Measurements from ENCODE around the gene CCDC14. TPM values are rescaled to one million over a fixed set of nuclear protein-coding genes. Genes with fewer than 3 reads are reported as not detected.
"Not testable (repeated sequence)": the region's sequence is repeated elsewhere in the genome, so short reads cannot be mapped to it uniquely, and the experiment has no call there.

CCDC14 gene
- polyA plus RNA-seq, 4 donors: 119 to 153 (median 139) TPM

DNA sequence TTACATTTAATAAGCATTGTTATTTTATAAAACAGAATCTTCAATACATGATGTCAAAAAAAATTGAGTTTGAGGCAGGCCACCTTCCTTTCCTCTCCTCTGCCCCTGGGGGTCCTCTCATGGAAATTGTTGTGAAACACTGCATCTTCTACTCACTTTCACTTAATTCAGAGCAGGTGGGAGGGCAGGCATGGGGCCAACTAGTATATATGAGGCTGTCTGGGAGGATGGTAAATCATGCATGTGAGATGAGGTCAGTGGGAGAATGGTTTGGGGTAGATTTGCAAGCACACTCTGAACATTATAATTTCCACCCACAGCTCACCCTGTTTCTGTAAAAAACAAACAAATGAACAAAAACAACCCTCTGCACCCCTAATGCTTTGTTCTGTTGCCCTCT is 10.4 kb upstream of the CCDC14 start:
- no peak for DNase-seq (ENCODE audit: low read depth in 4 of 4, low spot score in 3 of 4)

DNA sequence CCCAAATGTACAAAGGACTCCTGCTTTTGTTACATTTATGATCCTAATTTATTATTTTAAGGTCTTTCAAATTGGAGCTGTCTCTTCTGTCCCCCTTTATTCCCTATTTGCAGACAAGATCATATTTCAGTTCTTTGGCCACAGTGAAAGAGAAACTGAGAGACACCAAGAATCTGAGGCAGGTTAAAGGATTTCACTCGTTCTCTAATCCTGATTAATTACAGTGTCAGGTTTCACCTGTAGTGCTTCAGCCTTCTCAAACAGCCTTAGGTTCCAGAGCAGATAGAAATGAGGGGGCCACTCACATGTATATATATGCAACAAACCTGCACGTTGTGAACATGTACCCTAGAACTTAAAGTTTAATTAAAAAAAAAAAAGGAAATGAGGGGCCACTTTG is 6.2 kb upstream of the CCDC14 start:
- DNase-seq (ENCODE audit: low read depth in 4 of 4, low spot score in 3 of 4): not testable (repeated sequence)

GRCh38 chr3:123966799-123967198 is 5.8 kb upstream of the CCDC14 start:
- not testable (repeated sequence) for DNase-seq (ENCODE audit: low read depth in 4 of 4, low spot score in 3 of 4)

GRCh38 chr3:123964793-123965192 is 3.8 kb upstream of the CCDC14 start:
- not testable (repeated sequence) for DNase-seq (ENCODE audit: low read depth in 4 of 4, low spot score in 3 of 4)

DNA sequence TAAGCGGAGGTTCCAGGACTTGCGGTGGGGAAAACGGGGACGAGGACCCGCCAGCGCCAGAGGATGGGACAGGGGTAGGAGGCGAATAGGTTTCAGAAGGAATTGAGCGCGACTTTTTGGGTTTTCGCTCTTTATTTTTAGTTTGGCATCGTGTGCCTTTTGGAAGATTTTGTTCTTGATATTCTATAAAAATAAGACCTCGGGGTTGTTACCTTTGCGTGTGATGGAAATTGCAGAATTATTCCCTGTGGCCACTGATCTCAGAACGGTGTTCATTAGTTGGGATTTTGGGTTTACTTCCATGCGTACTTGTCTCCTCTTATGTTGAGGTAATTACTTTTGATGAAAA is 453 bp upstream of the CCDC14 start:
- no peak for DNase-seq (ENCODE audit: low read depth in 4 of 4, low spot score in 3 of 4)

- DNase-seq (ENCODE audit: low read depth in 4 of 4, low spot score in 3 of 4): no peak
These were observed 7.3 kb downstream of the CCDC14 start for GRCh38 chr3:123953735-123954134.

DNA sequence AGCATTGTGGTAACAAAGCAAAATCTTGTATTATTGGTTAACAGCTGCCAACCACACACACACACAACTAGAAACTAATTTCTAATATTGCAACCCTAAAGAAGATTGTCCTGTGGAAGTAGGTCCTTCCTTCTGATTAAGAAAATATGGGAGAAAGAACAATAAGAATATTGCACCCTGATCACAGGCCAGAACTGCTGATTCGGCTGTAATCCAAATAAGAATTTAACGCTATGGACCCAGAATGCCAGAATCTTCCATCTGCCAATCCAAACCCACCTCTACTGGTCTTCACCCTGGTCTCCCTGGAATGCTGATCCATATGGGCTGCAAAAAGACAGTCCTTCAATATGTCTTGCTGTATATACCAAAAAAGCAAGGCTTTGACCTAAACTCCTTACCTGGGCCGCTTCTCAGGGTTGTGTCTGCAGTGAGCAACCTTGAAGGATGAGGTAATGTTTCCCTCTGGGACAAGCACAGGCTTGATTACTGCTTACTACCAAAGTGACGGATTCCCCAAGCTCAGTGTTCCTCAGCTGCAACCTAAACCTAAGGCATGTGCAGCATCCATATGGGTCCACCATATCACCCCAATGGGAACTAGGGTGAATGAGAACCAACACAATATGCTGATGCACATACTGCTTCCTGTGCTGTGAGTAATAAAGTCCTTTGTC is 8.0 kb downstream of the CCDC14 start:
- DNase-seq (ENCODE audit: low read depth in 4 of 4, low spot score in 3 of 4): no peak

DNA sequence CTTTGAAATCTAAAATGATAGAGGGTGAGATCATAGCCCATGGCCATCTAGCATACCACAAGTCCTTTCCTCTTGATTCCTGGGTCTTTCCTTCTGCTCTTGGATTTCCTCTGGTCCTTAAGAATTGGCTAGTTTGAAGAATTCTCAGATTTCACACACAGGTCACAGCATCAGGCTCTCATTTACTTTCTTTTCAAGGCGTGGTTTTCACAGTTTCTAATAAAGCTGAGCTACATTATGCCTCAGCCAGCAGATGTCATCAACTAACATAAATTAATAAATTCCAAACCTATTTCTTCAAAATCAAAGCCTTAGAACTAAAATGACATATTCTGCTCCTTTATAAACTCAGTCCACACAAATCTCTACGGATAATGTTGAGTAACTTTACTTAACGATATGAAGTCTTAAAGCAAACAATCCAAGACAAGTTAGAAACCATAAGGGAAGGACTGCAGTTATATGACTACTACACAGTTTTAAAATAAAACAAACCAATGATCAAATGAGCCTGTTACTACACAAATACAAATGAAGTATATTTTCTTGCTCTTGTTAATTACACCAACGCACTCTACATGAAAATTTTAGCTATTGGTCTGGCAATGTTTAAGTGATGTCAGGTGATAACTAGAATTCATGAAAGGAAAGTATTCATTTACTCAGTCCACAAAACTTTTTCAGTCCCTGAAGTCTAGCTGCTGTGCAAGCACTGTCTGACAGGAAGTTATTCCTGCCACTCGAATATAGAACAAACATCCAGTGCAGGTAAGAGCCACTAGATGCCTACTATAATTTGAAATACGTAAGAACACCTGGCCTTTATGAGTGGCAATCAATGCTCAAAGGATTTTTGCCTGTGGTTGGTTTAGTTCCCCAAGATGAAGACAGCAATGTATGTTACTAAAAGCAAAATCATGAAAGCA is 9.2 kb downstream of the CCDC14 start:
- no peak for DNase-seq (ENCODE audit: low read depth in 4 of 4, low spot score in 3 of 4)

GRCh38 chr3:123949641-123950040 is 11.4 kb downstream of the CCDC14 start:
- DNase-seq (ENCODE audit: low read depth in 4 of 4, low spot score in 3 of 4): no peak

DNA sequence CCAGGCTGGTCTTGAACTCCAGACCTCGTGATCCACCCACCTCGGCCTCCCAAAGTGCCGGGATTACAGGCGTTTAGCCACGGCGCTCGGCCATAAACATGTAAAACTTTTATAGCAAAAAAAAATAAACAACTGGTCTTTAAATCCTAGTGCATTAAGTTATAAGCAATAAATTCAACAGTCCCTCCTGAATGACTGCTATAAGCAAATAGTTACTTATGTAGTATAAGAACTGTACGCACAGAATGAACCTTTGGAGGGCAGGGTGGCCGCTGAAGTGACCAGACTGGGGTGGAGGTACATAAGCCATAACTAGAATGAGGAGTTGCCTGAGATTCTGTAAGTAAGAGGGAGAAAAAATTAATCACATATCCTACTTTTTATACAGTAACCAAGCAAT is 12.6 kb downstream of the CCDC14 start:
- no peak for DNase-seq (ENCODE audit: low read depth in 4 of 4, low spot score in 3 of 4)

GRCh38 chr3:123947482-123947881 is 13.5 kb downstream of the CCDC14 start:
- DNase-seq (ENCODE audit: low read depth in 4 of 4, low spot score in 3 of 4): no peak

GRCh38 chr3:123941542-123941941 is 19.5 kb downstream of the CCDC14 start:
- no peak for DNase-seq (ENCODE audit: low read depth in 4 of 4, low spot score in 3 of 4)

DNA sequence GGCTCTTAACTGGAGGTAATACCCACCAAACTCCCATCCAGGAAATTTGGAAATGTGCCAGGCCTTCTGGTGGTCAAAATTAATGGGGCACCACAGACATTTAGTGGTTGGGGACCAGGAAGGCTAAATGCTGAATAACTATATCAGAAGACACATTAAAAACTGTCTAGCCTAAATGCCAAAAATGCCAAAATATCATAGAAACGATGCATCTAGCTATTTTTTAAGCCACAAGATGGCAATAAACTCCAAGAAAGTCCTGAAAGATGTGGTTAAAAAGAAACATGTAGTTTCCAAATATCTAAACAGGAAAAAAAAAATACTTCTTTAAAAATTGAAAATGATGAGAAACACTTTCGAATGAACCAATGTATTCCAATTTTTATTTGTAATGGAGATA is 19.9 kb downstream of the CCDC14 start:
- DNase-seq (ENCODE audit: low read depth in 4 of 4, low spot score in 3 of 4): no peak

DNA sequence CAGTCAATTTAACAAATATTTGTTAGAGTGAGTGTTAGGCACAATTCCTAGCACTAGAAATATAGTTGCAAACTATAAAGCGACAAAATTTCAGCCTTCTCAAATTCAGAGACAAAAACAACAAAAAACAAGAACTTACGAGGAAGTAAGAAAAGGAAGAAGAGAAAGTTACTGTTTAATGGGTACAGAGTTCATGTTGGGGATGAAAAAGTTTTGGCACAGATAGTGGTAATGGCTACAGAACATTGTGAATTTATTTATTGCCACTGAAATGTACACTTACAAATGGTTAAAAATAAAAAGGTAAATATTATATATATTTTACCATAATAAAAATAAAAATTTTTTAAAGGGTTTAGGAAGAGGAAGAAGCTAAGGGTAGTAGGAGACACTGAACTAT is 21.3 kb downstream of the CCDC14 start:
- no peak for DNase-seq (ENCODE audit: low read depth in 4 of 4, low spot score in 3 of 4)

- DNase-seq (ENCODE audit: low read depth in 4 of 4, low spot score in 3 of 4): no peak
These were observed 24.6 kb downstream of the CCDC14 start for GRCh38 chr3:123936400-123936799.

- no peak for DNase-seq (ENCODE audit: low read depth in 4 of 4, low spot score in 3 of 4)
These were observed 25.2 kb downstream of the CCDC14 start for GRCh38 chr3:123935830-123936229.

DNA sequence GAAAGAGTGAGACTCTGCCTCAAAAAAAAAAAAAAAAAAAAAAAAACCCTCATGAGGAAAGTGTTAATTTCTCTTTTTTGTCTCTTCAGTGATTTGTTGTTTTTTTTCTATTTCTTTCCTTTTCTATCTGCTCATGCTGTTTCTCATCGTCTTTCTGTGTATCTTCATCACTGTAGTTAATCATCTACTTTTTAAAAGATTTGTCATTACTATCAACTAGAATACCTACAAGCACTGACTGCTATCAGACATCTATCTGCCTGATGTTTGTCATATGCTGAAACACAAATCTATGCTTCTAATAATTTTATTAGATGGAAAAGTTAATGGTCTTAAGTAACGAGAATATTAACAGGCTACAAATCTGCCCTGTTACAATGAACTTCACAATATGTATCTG is 26.8 kb downstream of the CCDC14 start:
- DNase-seq (ENCODE audit: low read depth in 4 of 4, low spot score in 3 of 4): no peak

DNA sequence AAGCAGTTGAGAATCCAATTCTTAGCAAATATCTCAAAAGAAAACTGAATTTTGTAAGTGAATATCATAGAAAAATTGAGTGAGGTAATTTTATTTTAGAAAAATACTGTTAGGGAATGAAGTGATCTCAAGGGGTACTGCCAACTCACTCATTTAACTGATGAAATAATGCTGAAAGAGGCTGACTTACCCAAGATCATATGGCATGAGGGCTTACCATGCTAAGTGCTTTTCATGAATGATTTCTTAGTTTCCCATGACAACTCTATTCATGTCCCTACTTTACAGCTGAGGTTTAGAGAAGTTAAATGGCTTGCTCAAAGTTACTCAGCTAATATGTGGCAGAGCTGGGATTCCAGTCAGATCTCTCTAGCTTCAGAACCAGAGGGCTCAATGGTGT is 30.6 kb downstream of the CCDC14 start:
- DNase-seq (ENCODE audit: low read depth in 4 of 4, low spot score in 3 of 4): no peak

- DNase-seq (ENCODE audit: low read depth in 4 of 4, low spot score in 3 of 4): no peak
These were observed 31.7 kb downstream of the CCDC14 start for GRCh38 chr3:123929325-123929724.

GRCh38 chr3:123926396-123926795 is 34.6 kb downstream of the CCDC14 start:
- no peak for DNase-seq (ENCODE audit: low read depth in 4 of 4, low spot score in 3 of 4)

- DNase-seq (ENCODE audit: low read depth in 4 of 4, low spot score in 3 of 4): no peak
These were observed 40.2 kb downstream of the CCDC14 start for GRCh38 chr3:123920868-123921267.

- no peak for DNase-seq (ENCODE audit: low read depth in 4 of 4, low spot score in 3 of 4)
These were observed 40.6 kb downstream of the CCDC14 start for GRCh38 chr3:123920383-123920782.

Data from right renal pelvis (tissue), 4 donors.